HG03565 (cell line): Measurements from ENCODE around the gene TMCO6.
A peak's percentile ranks its signal among the peaks of the same experiment; 100 is the strongest.

Experiments used
- ATAC-seq: cut with Tn5 transposase; IDR thresholded peaks from one replicate; pipeline ENCODE4 v1.9.1; 2021; ENCODE audit warnings: mild to moderate bottlenecking, moderate library complexity; ENCODE audit not compliant: unreplicated experiment

The TMCO6 gene

DNA sequence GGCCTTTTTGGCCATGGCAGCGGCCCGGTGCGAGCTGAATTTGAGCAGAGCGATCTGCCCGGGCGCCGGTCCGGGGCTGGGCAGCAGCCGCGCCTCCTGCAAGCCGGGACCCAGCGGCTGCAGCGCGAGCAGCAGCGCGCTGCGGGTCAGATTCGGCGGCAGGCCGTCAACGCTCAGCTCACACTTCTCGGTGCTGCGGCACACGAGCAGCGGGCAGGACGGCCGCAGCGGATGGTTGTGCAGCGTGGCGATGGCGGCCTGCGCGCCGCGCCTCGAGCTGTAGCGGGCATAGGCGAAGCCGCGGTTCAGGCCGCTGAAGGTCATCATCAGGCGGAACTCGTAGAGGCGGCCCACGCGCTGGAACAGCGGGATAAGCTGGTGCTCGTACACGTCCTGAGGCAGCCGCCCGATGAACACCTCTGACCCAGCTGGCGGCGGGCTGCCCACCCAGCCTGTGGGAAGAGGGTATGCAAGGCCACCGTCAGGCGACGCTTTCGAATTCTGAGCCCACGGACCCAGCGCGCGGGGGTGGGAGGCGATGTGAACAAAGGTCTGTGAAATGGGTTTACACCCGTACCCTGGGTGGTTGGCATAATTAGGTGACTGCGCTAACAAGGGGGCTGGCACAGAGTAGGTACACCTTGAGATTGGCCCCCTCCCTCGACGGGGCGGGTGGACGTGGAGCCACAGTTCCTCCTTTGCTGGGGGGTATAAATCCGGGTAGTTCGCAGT is 33.4 kb downstream of the TMCO6 start:
- ATAC-seq, result no peak

DNA sequence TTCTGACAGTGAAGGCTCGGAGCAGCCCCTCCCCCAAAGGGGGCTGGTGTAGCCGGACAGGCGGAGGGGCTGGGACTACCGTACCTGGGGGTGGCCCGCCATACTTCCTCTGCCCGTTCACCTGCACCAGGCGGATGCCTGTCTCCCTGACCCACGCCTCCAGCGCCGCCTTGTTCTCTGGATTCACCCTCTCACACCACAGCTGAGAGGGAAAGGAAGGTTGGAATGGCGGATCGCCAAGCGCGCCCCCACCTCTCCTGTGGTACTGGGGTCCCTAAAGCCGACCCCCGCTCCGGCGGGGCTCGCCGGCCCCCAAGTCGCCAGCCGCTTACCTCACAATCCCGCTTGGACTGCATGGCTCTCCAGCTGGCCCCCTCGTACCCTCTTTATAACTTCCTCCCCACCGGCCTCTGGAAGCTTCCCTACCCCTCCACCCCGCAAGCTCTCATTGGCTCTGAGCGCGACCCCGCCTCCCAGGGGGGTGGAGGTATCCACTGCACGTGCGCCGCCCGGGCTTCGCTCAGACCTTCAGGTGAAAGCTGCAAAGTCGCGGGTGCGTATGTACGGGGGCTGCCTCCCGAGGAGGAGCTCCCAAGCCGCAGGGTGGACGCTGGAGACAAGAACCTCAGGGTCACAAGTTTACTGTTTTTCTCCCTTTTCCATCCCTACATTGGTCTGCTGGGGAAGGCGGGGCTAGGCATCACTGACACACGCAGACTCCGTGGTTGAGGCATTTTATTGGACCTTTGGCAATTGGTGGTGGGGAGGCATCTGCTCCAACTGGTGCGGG is 34.1 kb downstream of the TMCO6 start, which contains the start of gene DND1:
Gene DND1 (minus strand): TSS at position 390 of the 790 bp plus-strand sequence. CDS start 34 bp downstream, at position 356.
- no peak for ATAC-seq

DNA sequence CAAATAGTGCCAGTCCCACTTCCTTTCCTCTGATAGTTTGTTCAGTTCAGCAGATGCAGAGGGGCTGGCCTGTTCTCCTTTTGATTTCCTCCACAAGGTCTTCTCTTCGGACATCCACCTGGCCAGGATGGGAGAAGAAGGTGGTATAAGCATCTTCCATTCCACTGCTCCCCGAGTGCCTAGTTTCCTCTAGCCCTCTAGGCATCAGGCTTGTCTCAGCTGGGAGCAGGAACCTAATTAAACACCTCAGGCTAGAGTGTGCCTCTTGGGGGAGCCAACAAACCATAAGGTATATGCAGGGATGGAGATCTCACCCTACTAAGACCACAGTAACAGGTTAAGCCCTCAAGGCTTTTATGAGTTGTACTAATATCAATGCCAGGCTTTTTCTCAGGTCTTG is 35.0 kb downstream of the TMCO6 start:
- no peak for ATAC-seq

DNA sequence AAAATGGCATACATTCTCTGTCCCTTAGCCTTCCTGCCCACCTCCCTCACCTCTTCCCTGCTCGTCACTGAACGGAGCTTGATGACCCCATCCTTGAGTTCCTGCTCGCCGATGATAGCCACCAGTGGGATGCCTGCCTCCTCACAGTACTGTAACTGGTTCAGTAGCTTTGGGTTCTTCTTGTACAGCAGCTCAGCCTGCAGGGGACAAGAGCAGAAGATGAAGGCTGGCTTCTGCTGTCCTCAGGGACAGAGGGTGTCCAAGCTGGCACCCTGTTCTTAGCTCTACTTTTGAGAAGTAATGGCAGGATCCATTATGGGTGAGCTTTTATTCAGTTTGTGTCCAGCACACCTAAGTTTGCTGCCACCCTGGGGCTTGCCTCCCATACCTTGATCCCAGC is 35.4 kb downstream of the TMCO6 start:
- ATAC-seq, result no peak

DNA sequence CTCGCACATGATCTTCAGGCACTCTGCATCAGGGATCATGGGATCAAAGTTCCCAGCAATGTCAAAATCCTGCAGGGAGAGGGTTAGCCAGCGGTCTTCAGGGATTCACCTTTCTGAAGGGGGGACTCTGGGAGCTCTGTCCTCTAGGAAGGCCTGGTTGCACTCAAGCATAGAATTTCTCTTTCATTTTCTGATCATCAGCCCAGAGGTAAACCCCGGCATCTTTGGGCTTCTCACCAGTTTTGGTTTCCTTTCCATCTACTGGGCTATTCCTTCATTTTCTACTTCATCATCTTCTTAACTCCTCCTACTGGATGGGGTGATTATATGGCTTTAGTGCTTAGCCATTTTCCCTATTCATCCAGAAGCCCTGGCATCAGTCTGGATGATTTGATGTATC is 38.7 kb downstream of the TMCO6 start:
- peak; percentile 33 for ATAC-seq

DNA sequence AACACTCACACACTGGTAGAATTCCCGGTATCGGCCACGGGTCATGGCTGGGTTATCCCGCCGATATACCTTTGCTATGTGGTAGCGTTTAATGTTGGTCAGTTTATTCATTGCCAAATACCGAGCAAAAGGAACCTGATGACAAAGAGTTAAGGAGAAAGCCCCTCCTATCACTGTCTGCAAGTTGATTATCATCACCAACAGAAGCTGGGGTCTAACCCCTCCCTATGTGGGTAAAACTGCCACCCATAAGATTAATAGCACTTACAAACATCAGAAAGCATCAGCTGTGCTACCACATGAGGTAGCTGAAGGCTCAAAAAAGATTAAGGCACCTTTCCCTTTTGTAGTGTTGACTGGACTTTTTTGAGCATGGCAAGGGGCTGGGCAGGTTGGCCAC is 39.7 kb downstream of the TMCO6 start:
- no peak for ATAC-seq

DNA sequence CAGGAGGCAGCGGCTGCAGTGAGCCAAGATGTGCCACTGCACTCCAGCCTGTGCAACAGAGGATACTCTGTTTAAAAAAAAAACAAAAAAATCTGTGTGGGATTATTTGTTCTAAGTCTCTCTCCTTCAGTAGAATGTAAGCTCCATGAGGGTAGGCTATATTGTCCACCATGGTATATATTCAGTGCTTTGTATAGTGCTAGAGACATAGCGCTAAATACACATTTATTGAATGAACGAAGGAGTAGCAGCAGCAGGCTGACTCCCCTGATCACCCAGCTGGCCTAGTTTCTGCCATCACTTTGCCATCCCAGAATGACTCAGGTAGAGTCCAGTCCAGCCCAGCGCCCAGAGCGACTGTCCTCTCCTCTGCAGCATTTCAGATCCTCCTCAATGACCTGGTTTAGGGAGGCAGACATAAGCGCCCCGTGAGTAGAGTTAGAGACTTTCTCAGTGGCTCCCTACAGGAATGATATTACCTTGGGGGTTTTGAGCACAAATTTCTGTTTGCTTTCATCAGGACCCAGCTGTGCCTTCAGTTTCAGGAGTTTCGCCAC is 51.2 kb downstream of the TMCO6 start:
- no peak for ATAC-seq

DNA sequence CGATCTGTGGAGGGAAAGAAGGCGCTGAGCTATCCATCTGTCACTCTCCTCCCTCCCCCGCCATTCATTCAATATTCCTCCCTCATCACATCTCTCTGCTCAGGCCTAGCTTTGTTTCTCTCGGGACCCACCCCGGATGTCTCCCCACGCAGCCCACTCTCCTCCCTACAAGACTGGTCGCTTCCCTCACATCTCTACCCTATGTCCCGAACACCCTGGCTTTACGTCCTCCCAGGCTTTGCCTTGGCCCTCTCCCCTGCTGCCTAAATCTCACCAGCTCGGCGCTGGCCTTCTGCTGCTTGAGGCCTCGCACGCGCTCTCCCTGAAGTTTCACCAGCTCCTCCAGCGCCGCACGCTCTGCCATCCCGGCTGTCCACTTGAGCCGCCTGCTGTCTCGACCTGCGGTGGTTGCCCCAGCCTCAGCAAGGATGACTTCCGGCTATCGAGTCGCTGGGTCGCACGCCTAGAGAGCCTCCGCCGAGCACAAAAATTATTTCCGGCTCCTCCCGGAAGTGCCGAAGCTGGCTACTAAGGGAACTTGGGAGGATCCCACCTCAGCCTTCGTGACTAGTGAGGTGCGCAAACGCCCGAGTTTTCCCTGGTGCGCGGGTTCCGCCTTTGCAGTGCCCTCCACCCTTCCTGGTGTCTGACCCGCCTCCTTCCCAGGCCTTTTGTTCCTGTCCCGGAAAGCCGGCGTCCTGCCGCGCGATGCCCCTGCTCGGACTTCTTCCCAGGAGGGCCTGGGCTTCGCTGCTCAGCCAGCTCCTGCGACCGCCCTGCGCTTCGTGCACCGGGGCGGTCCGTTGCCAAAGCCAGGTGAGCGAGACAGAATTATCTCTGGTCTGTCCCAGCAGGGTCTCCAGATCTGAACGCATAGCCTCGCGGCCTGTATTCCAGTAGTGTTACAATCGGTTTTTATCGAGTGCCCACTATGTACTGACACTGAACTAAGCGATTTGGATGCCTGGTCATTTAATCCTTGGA is 52.0 kb downstream of the TMCO6 start, which contains the start of the genes HARS1 and HARS2:
Gene HARS1 (minus strand): TSS at position 430 of the 984 bp plus-strand sequence. CDS start 66 bp downstream, at position 364.
Gene HARS2 (plus strand): TSS at position 515 of the 984 bp plus-strand sequence. CDS start 194 bp downstream, at position 709.
- peak; percentile 95 for ATAC-seq

DNA sequence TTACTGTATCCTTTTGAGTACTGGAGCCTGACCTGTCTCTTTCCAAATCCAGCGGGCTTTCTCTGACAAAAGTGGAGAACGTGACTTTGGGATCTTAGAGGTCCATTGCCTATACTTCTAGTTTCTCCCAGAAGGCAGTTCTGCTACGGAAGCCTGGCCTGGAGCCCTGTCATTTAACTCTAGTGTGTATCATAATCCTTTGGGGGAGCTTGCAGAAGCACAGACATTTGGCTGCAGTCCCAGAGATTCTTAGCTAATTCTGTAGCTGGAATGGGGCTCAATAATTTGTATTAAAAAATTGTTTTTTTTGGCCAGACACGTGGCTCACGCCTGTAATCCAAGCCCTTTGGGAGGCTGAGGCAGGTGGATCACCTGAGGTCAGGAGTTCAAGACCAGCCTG is 55.0 kb downstream of the TMCO6 start:
- no peak for ATAC-seq
